SIG-M5 (cell line): Measurements from ENCODE around the gene DGCR8.
"Not testable (repeated sequence)": the region's sequence is repeated elsewhere in the genome, so short reads cannot be mapped to it uniquely, and the experiment has no call there.

ENCODE experiments used
- DNase-seq: peaks from one replicate; lab custom pipeline; 2025; lab: John Stamatoyannopoulos, UW

Gene DGCR8

GRCh38 chr22:20154602-20155187 lies 74.7 kb downstream of the DGCR8 start:
- no peak for DNase-seq

GRCh38 chr22:20155330-20156041 lies 75.4 kb downstream of the DGCR8 start:
- no peak for DNase-seq

GRCh38 chr22:20156042-20156389 lies 76.0 kb downstream of the DGCR8 start:
- no peak for DNase-seq

- no peak for DNase-seq
Observed at GRCh38 chr22:20156611-20157429, 76.8 kb downstream of the DGCR8 start.

- DNase-seq = no peak
Observed at GRCh38 chr22:20157430-20158183, 77.6 kb downstream of the DGCR8 start.

- no peak for DNase-seq
Observed at GRCh38 chr22:20158391-20159036, 78.5 kb downstream of the DGCR8 start.

- no peak for DNase-seq
Observed at GRCh38 chr22:20159076-20159475, 79.0 kb downstream of the DGCR8 start.

GRCh38 chr22:20159531-20159930 lies 79.5 kb downstream of the DGCR8 start:
- not testable (repeated sequence) for DNase-seq

- DNase-seq = no peak
Observed at GRCh38 chr22:20160041-20160440, 80.0 kb downstream of the DGCR8 start.
